Endodermal cell (in vitro differentiated cells): ENCODE measurements around the gene GTF2I. TPM values are rescaled to one million over a fixed set of nuclear protein-coding genes. Genes with fewer than 3 reads are reported as not detected.
A peak's percentile ranks its signal among the peaks of the same experiment; 100 is the strongest.
"Not testable (repeated sequence)": the region's sequence is repeated elsewhere in the genome, so short reads cannot be mapped to it uniquely, and the experiment has no call there.

Source experiments
- DNase-seq: peaks from one replicate; pipeline ENCODE4 v3.0.0-alpha.2; 2017
- H3K27ac ChIP-seq: 2 replicates; pipeline ENCODE4 v1.5.1; 2013; ENCODE audit warnings: mild to moderate bottlenecking, low read depth, low read length, moderate library complexity
- H3K27me3 ChIP-seq: 2 replicates; pipeline ENCODE4 v1.6.1; 2013; ENCODE audit warnings: mild to moderate bottlenecking, low read length, moderate library complexity; ENCODE audit not compliant: insufficient read depth, control insufficient read depth, poor library complexity, severe bottlenecking
- H3K36me3 ChIP-seq: 2 replicates; pipeline ENCODE4 v1.7.0; 2013; ENCODE audit warnings: mild to moderate bottlenecking, low read length, moderate library complexity; ENCODE audit not compliant: control insufficient read depth, insufficient read depth
- H3K4me1 ChIP-seq: one replicate; pipeline ENCODE4 v1.7.0; 2013; ENCODE audit warnings: low read length; ENCODE audit not compliant: control insufficient read depth, insufficient read depth
- H3K4me3 ChIP-seq: 2 replicates; pipeline ENCODE4 v1.5.1; 2013; ENCODE audit warnings: mild to moderate bottlenecking, low read length, moderate library complexity
- H3K9ac ChIP-seq: 2 replicates; pipeline ENCODE4 v1.6.1; 2013; ENCODE audit warnings: mild to moderate bottlenecking, low read length, moderate library complexity; ENCODE audit not compliant: poor library complexity, severe bottlenecking; ENCODE audit errors: extremely low read depth
- H3K9me3 ChIP-seq: 2 replicates; pipeline ENCODE4 v1.6.1; 2013; ENCODE audit warnings: mild to moderate bottlenecking, low read length, moderate library complexity; ENCODE audit not compliant: control insufficient read depth
- H3K27ac Mint-ChIP-seq: 2 replicates; pipeline ENCODE4 v1.8.0; 2020; ENCODE audit warnings: mixed read lengths
- H3K27me3 Mint-ChIP-seq: 2 replicates; pipeline ENCODE4 v1.8.0; 2021; ENCODE audit warnings: mild to moderate bottlenecking, mixed read lengths; ENCODE audit not compliant: insufficient read depth
- H3K36me3 Mint-ChIP-seq: 2 replicates; pipeline ENCODE4 v1.8.0; 2020; ENCODE audit warnings: low read depth, mixed read lengths
- H3K4me1 Mint-ChIP-seq: 2 replicates; pipeline ENCODE4 v1.8.0; 2020; ENCODE audit warnings: mixed read lengths
- H3K4me3 Mint-ChIP-seq: 2 replicates; pipeline ENCODE4 v1.8.0; 2020; ENCODE audit warnings: mild to moderate bottlenecking, moderate library complexity, mixed read lengths
- H3K9me3 Mint-ChIP-seq: 2 replicates; pipeline ENCODE4 v1.8.0; 2020; ENCODE audit warnings: mild to moderate bottlenecking, mixed read lengths
- WGBS, 2 experiments: methylation state at CpG; one replicate each; pipeline versions ENCODE4 v1.1.5 to v1.1.7; 2013; ENCODE audit warnings: missing lambda C conversion rate in 2 of 2, mixed read lengths in 1 of 2; ENCODE audit not compliant: insufficient coverage in 1 of 2, insufficient read length in 1 of 2; 5-methylcytosine and 5-hydroxymethylcytosine counted together
- total RNA-seq, 2 donors: library from RNA; stranded (reverse); fragmentation: NEBNext Ultra II Directional in 1 of 2; extraction: Animal tissue kit (Norgen Biotek cat#: 25700) in 1 of 2; gene quantifications; 2 replicates in 1 of 2; 3 replicates in 1 of 2; pipeline ENCODE4 v1.2.1, GENCODE V29; 2021

GTF2I gene
- total RNA-seq, 2 donors from 2014 or later = 391 to 519 TPM

DNA sequence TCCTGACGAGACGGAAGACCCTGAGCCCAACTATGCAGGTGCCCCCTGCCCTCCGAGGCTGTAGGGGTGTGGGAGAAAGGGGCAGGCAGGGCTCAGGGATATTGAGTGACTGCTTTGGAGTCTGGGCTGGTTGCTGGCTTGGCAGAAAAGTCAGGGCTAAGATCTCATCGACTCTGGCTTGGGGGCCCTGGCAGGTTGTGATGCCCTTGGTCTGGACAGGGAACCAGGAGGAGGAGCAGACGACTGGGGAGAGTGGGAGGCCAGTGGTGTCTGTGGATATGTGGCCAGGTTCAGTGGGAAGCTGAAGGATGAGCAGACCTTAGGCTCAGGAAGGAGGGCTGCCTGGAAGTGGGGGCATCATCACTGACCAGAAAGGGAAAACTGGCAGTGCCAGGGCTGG is 126.1 kb downstream of the GTF2I start:
- H3K27me3 ChIP-seq, H3K36me3 Mint-ChIP-seq, H3K27me3 Mint-ChIP-seq, H3K36me3 ChIP-seq, H3K4me1 Mint-ChIP-seq, H3K4me3 Mint-ChIP-seq, H3K4me1 ChIP-seq, H3K4me3 ChIP-seq, H3K27ac Mint-ChIP-seq, H3K9me3 Mint-ChIP-seq, H3K27ac ChIP-seq, H3K9ac ChIP-seq, H3K9me3 ChIP-seq: not testable (repeated sequence)
- 95 to 100% methylated on average over 1 to 3 of the region's 5 CpGs for WGBS, 2 experiments
- peak; percentile 18 for DNase-seq

GRCh38 chr7:74788369-74789150 is 131.0 kb downstream of the GTF2I start:
- 0 to 4% methylated on average over 4 to 15 of the region's 82 CpGs for WGBS, 2 experiments

DNA sequence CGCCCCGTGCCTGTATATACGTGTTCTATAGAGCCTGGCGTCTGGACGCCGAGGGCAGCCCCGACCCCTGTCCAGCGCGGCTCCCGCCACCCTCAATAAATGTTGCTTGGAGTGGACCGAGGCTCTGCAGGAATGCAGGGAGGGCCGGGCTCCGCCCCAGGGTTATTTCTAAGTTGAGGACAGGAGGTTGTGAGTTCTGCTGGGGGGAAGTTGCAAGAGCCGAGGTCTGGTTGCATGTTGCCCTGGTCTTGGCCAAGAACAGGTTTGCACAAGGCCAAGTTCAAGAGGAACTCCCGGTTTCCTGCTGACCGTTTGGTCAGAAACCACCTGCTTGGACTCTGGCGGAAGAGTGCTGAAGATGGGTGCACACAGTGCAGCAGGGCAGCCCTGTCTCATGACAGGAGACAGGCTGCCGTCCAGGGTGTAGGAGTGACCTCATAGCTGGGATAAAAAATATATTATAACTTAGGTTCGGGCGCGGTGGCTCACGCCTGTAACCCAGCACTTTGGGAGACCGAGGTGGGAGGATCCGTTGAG is 131.8 kb downstream of the GTF2I start:
- not testable (repeated sequence) for H3K36me3 ChIP-seq, H3K4me3 Mint-ChIP-seq, H3K27ac ChIP-seq, H3K4me1 Mint-ChIP-seq, H3K9me3 ChIP-seq, H3K9me3 Mint-ChIP-seq, H3K4me3 ChIP-seq, H3K27me3 ChIP-seq, H3K9ac ChIP-seq, H3K36me3 Mint-ChIP-seq, H3K27me3 Mint-ChIP-seq, H3K4me1 ChIP-seq, DNase-seq, H3K27ac Mint-ChIP-seq
- WGBS, 2 experiments = no CpG with 5 or more reads among the region's 24 CpGs

More at GRCh38 chr7:74788369-74789150, 131.0 kb downstream of the GTF2I start:
- H3K9me3 ChIP-seq, H3K4me1 ChIP-seq, H3K4me1 Mint-ChIP-seq, H3K9ac ChIP-seq, H3K27me3 ChIP-seq, H3K36me3 ChIP-seq, H3K27ac ChIP-seq, H3K4me3 ChIP-seq, H3K4me3 Mint-ChIP-seq, H3K27me3 Mint-ChIP-seq, H3K9me3 Mint-ChIP-seq, H3K36me3 Mint-ChIP-seq, H3K27ac Mint-ChIP-seq: not testable (repeated sequence)
- DNase-seq = peak; percentile 97

GRCh38 chr7:74797848-74798622 is 140.5 kb downstream of the GTF2I start:
- not testable (repeated sequence) for H3K9ac ChIP-seq, H3K9me3 Mint-ChIP-seq, H3K4me3 ChIP-seq, H3K27ac Mint-ChIP-seq, H3K36me3 Mint-ChIP-seq, H3K4me3 Mint-ChIP-seq, H3K27me3 Mint-ChIP-seq, H3K36me3 ChIP-seq, H3K27ac ChIP-seq, H3K27me3 ChIP-seq, H3K4me1 Mint-ChIP-seq, H3K9me3 ChIP-seq, DNase-seq, H3K4me1 ChIP-seq
- 86 to 100% methylated on average over 2 to 9 of the region's 27 CpGs for WGBS, 2 experiments

DNA sequence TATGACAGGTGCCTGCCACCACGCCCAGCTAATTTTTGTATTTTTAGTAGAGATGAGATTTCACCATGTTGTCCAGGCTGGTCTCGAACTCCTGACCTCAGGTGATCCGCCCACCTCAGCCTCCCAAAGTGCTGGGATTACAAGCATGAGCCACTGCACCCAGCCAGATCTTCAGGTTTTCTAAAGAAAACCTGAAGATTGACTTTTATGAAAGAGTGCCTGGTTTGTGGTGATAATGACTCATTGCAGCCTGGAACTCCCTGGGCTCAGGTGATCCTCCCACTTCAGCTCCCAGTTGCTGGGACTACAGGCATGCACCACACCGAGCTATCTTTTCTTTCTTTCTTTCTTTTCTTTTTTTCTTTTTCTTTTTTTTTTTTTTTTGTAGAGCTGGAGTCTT is 141.1 kb downstream of the GTF2I start:
- H3K4me1 Mint-ChIP-seq, H3K4me3 Mint-ChIP-seq, H3K9me3 ChIP-seq, H3K9ac ChIP-seq, H3K27me3 ChIP-seq, H3K4me1 ChIP-seq, H3K27ac Mint-ChIP-seq, H3K4me3 ChIP-seq, H3K9me3 Mint-ChIP-seq, H3K36me3 ChIP-seq, H3K36me3 Mint-ChIP-seq, H3K27ac ChIP-seq, H3K27me3 Mint-ChIP-seq, DNase-seq: not testable (repeated sequence)
- 95 to 100% methylated on average over 2 of the region's 4 CpGs for WGBS, 2 experiments

Other genes with a start within 250 kb of the GTF2I start
- gene GTF2IRD1, start 203.8 kb upstream of the GTF2I start, total RNA-seq = 10 to 100 TPM; 54.8 to 84.4 TPM
- under 1 TPM in 1 of 2 donors, not detected in 1; 0.37 TPM for gene NCF1, start 116.3 kb downstream of the GTF2I start, total RNA-seq
- 10 to 100 TPM in 1 of 2 donors, 1 to 10 TPM in 1; 8.3 to 12.7 TPM for gene GTF2IRD2, start 193.9 kb downstream of the GTF2I start, total RNA-seq